SK-N-SH (cell line): ENCODE measurements around the gene PARVA. TPM values are rescaled to one million over a fixed set of nuclear protein-coding genes. Genes with fewer than 3 reads are reported as not detected.

Experiments
- CTCF ChIA-PET: fragments of 300-600, 350-600 bp; formaldehyde crosslinking; extraction: SDS; loops from one replicate; lab custom pipeline; 2021; lab: Yijun Ruan, JAX
- POLR2A ChIA-PET: fragments of 350-600 bp; sonication (Branson Sonifier 250); formaldehyde crosslinking; extraction: SDS; loops from one replicate; lab custom pipeline; 2020; ENCODE audit warnings: antibody characterized with exemption, inconsistent platforms; lab: Yijun Ruan, JAX
- DNase-seq: peaks from one replicate; pipeline ENCODE4 v3.0.0; 2012
- H2AFZ ChIP-seq: fragments of 200-600 bp; sonication (generic); 2 replicates; pipeline ENCODE4 v1.8.1; 2016; ENCODE audit warnings: antibody characterized with exemption, mild to moderate bottlenecking, low read depth
- H3F3A ChIP-seq: fragments of 200-600 bp; sonication (generic); replicated peaks from 2 replicates; pipeline ENCODE3; 2016; ENCODE audit warnings: antibody characterized with exemption, mild to moderate bottlenecking; ENCODE audit not compliant: insufficient read depth
- H3K27ac ChIP-seq, 2 experiments: fragments of 200-500 bp in 1 of 2; fragments of 200-600 bp in 1 of 2; sonication (Bioruptor generic) in 1 of 2; sonication (generic), shearing (Covaris generic) in 1 of 2; 2 replicates each; pipeline versions ENCODE4 v1.5.1 to v1.6.1; 2014 to 2016; ENCODE audit warnings: low read depth in 2 of 2, inconsistent platforms in 1 of 2, low read length in 1 of 2, mild to moderate bottlenecking in 1 of 2, mixed read lengths in 1 of 2
- H3K27me3 ChIP-seq: fragments of 200-600 bp; sonication (generic), shearing (Covaris generic); 2 replicates; pipeline ENCODE4 v1.6.1; 2016; ENCODE audit warnings: mixed run types; ENCODE audit not compliant: insufficient read depth
- H3K36me3 ChIP-seq, 2 experiments: fragments of 200-500 bp in 1 of 2; fragments of 200-600 bp in 1 of 2; sonication (Bioruptor generic) in 1 of 2; sonication (generic) in 1 of 2; replicated peaks in 1 of 2; 2 replicates each; pipeline versions ENCODE3 to v1.5.1; 2014 to 2016; ENCODE audit warnings: low read length in 1 of 2, mild to moderate bottlenecking in 1 of 2; ENCODE audit not compliant: insufficient read depth in 2 of 2, control insufficient read depth in 1 of 2
- H3K4me1 ChIP-seq, 2 experiments: fragments of 200-500 bp in 1 of 2; fragments of 200-600 bp in 1 of 2; sonication (Bioruptor generic) in 1 of 2; sonication (generic), shearing (Covaris generic) in 1 of 2; 2 replicates each; pipeline versions ENCODE4 v1.5.1 to v1.6.1; 2014 to 2016; ENCODE audit warnings: low read depth in 1 of 2, low read length in 1 of 2, mixed run types in 1 of 2; ENCODE audit not compliant: insufficient read depth in 2 of 2, control insufficient read depth in 1 of 2
- H3K4me2 ChIP-seq: fragments of 200-600 bp; sonication (generic), shearing (Covaris generic); 2 replicates; pipeline ENCODE4 v1.6.1; 2017; ENCODE audit warnings: mixed run types
- H3K4me3 ChIP-seq, 2 experiments: fragments of 200-500 bp in 1 of 2; fragments of 200-600 bp in 1 of 2; sonication (Bioruptor generic) in 1 of 2; sonication (generic), shearing (Covaris generic) in 1 of 2; 2 replicates each; pipeline versions ENCODE4 v1.5.1 to v1.8.1; 2014 to 2016; ENCODE audit warnings: low read depth in 2 of 2, inconsistent platforms in 1 of 2, low read length in 1 of 2, mild to moderate bottlenecking in 1 of 2, mixed read lengths in 1 of 2, moderate library complexity in 1 of 2
- H3K79me2 ChIP-seq: fragments of 200-600 bp; sonication (generic); 2 replicates; pipeline ENCODE4 v1.8.1; 2017; ENCODE audit warnings: mild to moderate bottlenecking; ENCODE audit not compliant: insufficient read depth
- H3K9ac ChIP-seq: fragments of 200-600 bp; sonication (generic); 2 replicates; pipeline ENCODE4 v1.6.1; 2017; ENCODE audit warnings: mixed run types
- H3K9me2 ChIP-seq: fragments of 200-600 bp; sonication (generic); 2 replicates; pipeline ENCODE4 v1.6.1; 2017; ENCODE audit warnings: mixed run types
- H3K9me3 ChIP-seq: fragments of 200-600 bp; sonication (generic); 2 replicates; pipeline ENCODE4 v1.6.1; 2017; ENCODE audit warnings: mixed run types, mild to moderate bottlenecking, moderate library complexity
- H4K20me1 ChIP-seq: fragments of 200-600 bp; sonication (generic); 2 replicates; pipeline ENCODE4 v1.6.1; 2017; ENCODE audit warnings: mild to moderate bottlenecking, mixed run types; ENCODE audit not compliant: insufficient read depth
- CHD2 ChIP-seq: fragments of 150-350 bp; IDR thresholded peaks from 2 replicates; pipeline ENCODE4 v1.6.1; 2018; ENCODE audit warnings: low read length; ENCODE audit not compliant: partially characterized antibody
- ELF1 ChIP-seq: IDR thresholded peaks from 2 replicates; pipeline ENCODE4 v1.4.0; 2012
- EZH2phosphoT487 ChIP-seq: fragments of 200-600 bp; sonication (generic); IDR thresholded peaks from 2 replicates; pipeline ENCODE4 v1.6.1; 2017; ENCODE audit warnings: low read depth, mixed run types, mild to moderate bottlenecking, antibody characterized with exemption, moderate library complexity, borderline replicate concordance
- FOSL2 ChIP-seq: IDR thresholded peaks from 2 replicates; pipeline ENCODE4 v1.4.0; 2012; ENCODE audit warnings: low read depth, mild to moderate bottlenecking, moderate library complexity, borderline replicate concordance
- FOXJ3 ChIP-seq: sonication (generic); formaldehyde crosslinking; IDR thresholded peaks from 2 replicates; pipeline ENCODE4 v1.5.1; 2020; ENCODE audit warnings: mild to moderate bottlenecking, missing genetic modification reagents
- GABPA ChIP-seq: IDR thresholded peaks from 2 replicates; pipeline ENCODE4 v1.4.0; 2012; ENCODE audit warnings: low read depth, mild to moderate bottlenecking
- MEF2A ChIP-seq: IDR thresholded peaks from 2 replicates; pipeline ENCODE4 v1.4.0; 2012; ENCODE audit warnings: low read depth, borderline replicate concordance
- MXI1 ChIP-seq: IDR thresholded peaks from 2 replicates; pipeline ENCODE4 v1.6.1; 2012; ENCODE audit warnings: mild to moderate bottlenecking, low read depth, low read length, improper control_type of control experiment
- NFIC ChIP-seq: IDR thresholded peaks from 2 replicates; pipeline ENCODE4 v1.4.0; 2012; ENCODE audit warnings: borderline replicate concordance
- NRF1 ChIP-seq: IDR thresholded peaks from 2 replicates; pipeline ENCODE4 v1.6.1; 2012; ENCODE audit warnings: low read depth, mild to moderate bottlenecking, low read length
- RAD21 ChIP-seq: IDR thresholded peaks from 2 replicates; pipeline ENCODE4 v1.6.1; 2012; ENCODE audit warnings: mild to moderate bottlenecking, low read length
- RCOR1 ChIP-seq: fragments of 150-350 bp; IDR thresholded peaks from 2 replicates; pipeline ENCODE4 v1.6.1; 2017; ENCODE audit warnings: antibody characterized with exemption, low read length
- RXRA ChIP-seq: IDR thresholded peaks from 2 replicates; pipeline ENCODE4 v1.4.0; 2012; ENCODE audit warnings: low read depth, mild to moderate bottlenecking, borderline replicate concordance
- YY1 ChIP-seq: IDR thresholded peaks from 2 replicates; pipeline ENCODE4 v1.4.0; 2012; ENCODE audit warnings: low read depth, mild to moderate bottlenecking
- WGBS: methylation state at CpG from one replicate; pipeline ENCODE4 v1.1.6; 2017; ENCODE audit warnings: low lambda C conversion rate; 5-methylcytosine and 5-hydroxymethylcytosine counted together
- polyA plus RNA-seq, 3 experiments: library from polyadenylated mRNA; depleted of rRNA; stranded (reverse); fragments of >200 nt; gene quantifications; 2 replicates each; pipeline ENCODE4 v1.2.3, GENCODE V29; 2012
- TF ChIP-seq, protein P1 (sequence below): fragments of 150-350 bp; IDR thresholded peaks from 2 replicates; pipeline ENCODE4 v1.6.1; 2016; ENCODE audit warnings: mild to moderate bottlenecking, low read depth, low read length
- TF ChIP-seq, protein P2 (sequence below): IDR thresholded peaks from 2 replicates; pipeline ENCODE4 v1.4.0; 2012; ENCODE audit warnings: low read depth
- TF ChIP-seq, protein P3 (sequence below): fragments of 150-350 bp; IDR thresholded peaks from 2 replicates; pipeline ENCODE4 v1.6.1; 2017; ENCODE audit warnings: antibody characterized with exemption, low read length, low read depth, borderline replicate concordance
- TF ChIP-seq, protein P4 (sequence below): fragments of 200-600 bp; sonication (generic); IDR thresholded peaks from 2 replicates; pipeline ENCODE4 v1.6.1; 2017; ENCODE audit warnings: antibody characterized with exemption, mild to moderate bottlenecking, moderate library complexity
- TF ChIP-seq, protein P5 (sequence below): IDR thresholded peaks from 2 replicates; pipeline ENCODE4; 2012

Gene PARVA
- polyA plus RNA-seq, 1 of the 3 experiments (the other 2 are of a cell fraction): 27.6 TPM

DNA sequence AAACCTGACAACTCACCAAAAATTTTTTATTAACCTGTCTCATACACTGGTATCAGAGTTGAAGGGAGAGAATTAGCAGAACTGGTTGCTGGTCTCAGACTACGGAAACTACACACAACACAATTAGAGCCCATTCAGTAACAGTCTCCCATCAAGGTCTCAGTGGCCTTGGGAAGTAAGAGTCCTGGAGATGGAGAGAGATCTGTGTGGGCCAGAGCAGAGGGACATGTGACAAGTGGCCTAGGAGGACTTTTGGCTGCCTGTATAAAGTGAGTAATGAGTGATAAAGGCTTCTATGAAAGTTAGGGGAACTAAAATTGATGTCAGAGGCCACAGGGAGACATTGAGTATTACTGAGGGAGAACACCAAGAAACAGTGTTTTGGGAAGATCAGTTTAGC is 58.9 kb downstream of the PARVA start:
- POLR2A ChIA-PET: no interaction called here

DNA sequence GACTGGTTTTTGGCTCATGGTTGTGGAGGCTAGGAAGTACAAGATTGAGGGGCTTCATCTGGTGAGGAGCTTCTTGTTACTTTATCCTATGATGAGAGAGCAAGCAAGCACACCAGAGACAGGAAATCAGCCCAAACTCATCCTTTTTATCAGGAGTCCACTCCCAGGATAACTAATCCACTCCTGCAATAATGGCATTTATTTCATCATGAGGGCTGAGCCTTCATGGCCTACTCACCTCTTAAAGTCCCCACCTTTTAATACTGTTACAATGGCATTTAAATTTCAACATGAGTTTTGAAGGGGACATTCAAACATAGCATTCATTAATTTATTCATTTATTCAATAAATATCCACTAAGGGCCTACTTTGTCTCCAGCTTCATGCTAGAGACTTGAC is 60.9 kb downstream of the PARVA start:
- Histone ChIP-seq H3K27me3 (no peaks in the 10 kb centered on the region), H3K4me2 (no peak overlapping the region), H3K9me2 (no peaks in the 10 kb centered on the region), H3K4me3 (no peak overlapping the region), H3K27ac (no peak overlapping the region), H3K4me1 (peaks cover 20 to 27% of the 10 kb centered on the region in 2 experiments), H3K9ac (no peak overlapping the region), H2AFZ (no peak overlapping the region), H3F3A (peaks cover 14% of the 10 kb centered on the region), H4K20me1 (peaks cover 11% of the 10 kb centered on the region; the same call in 1 of the 2 replicates), H3K79me2 (peaks cover 61% of the 10 kb centered on the region), H3K36me3 (peaks cover 0 to 2% of the 10 kb centered on the region in 2 experiments), H3K9me3 (no peaks in the 10 kb centered on the region)
- DNase-seq: no peak
- ChIA-PET CTCF (no interaction called here), POLR2A (no interaction called here)
- no peak for TF ChIP-seq GABPA
- TF ChIP-seq, protein P1, sequence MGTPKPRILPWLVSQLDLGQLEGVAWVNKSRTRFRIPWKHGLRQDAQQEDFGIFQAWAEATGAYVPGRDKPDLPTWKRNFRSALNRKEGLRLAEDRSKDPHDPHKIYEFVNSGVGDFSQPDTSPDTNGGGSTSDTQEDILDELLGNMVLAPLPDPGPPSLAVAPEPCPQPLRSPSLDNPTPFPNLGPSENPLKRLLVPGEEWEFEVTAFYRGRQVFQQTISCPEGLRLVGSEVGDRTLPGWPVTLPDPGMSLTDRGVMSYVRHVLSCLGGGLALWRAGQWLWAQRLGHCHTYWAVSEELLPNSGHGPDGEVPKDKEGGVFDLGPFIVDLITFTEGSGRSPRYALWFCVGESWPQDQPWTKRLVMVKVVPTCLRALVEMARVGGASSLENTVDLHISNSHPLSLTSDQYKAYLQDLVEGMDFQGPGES: no peak
- TF ChIP-seq, protein P2, sequence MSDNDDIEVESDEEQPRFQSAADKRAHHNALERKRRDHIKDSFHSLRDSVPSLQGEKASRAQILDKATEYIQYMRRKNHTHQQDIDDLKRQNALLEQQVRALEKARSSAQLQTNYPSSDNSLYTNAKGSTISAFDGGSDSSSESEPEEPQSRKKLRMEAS: no peak
- TF ChIP-seq, protein P3, sequence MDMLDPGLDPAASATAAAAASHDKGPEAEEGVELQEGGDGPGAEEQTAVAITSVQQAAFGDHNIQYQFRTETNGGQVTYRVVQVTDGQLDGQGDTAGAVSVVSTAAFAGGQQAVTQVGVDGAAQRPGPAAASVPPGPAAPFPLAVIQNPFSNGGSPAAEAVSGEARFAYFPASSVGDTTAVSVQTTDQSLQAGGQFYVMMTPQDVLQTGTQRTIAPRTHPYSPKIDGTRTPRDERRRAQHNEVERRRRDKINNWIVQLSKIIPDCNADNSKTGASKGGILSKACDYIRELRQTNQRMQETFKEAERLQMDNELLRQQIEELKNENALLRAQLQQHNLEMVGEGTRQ: no peak
- no peak for TF ChIP-seq CHD2
- TF ChIP-seq, protein P4, sequence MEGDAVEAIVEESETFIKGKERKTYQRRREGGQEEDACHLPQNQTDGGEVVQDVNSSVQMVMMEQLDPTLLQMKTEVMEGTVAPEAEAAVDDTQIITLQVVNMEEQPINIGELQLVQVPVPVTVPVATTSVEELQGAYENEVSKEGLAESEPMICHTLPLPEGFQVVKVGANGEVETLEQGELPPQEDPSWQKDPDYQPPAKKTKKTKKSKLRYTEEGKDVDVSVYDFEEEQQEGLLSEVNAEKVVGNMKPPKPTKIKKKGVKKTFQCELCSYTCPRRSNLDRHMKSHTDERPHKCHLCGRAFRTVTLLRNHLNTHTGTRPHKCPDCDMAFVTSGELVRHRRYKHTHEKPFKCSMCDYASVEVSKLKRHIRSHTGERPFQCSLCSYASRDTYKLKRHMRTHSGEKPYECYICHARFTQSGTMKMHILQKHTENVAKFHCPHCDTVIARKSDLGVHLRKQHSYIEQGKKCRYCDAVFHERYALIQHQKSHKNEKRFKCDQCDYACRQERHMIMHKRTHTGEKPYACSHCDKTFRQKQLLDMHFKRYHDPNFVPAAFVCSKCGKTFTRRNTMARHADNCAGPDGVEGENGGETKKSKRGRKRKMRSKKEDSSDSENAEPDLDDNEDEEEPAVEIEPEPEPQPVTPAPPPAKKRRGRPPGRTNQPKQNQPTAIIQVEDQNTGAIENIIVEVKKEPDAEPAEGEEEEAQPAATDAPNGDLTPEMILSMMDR: no peak
- TF ChIP-seq EZH2phosphoT487: no peak
- no peak for TF ChIP-seq YY1
- no peak for TF ChIP-seq RAD21
- no peak for TF ChIP-seq NRF1
- no peak for TF ChIP-seq FOXJ3 (CRISPR knock-in tag)
- no peak for TF ChIP-seq MXI1
- TF ChIP-seq FOSL2: no peak
- TF ChIP-seq ELF1: no peak

More for the DNA sequence above, 58.9 kb downstream of the PARVA start:
- Histone ChIP-seq H3K9ac (no peak overlapping the region), H3K4me1 (peaks cover 25 to 30% of the 10 kb centered on the region in 2 experiments), H2AFZ (no peak overlapping the region), H3K27me3 (no peaks in the 10 kb centered on the region), H3K9me2 (no peaks in the 10 kb centered on the region), H3K4me3 (no peak overlapping the region), H3K27ac (no peak overlapping the region), H3K9me3 (no peaks in the 10 kb centered on the region), H3F3A (peaks cover 11% of the 10 kb centered on the region), H3K36me3 (peaks cover 0 to 2% of the 10 kb centered on the region in 2 experiments), H3K79me2 (peaks cover 79% of the 10 kb centered on the region), H3K4me2 (no peak overlapping the region), H4K20me1 (peaks cover 4% of the 10 kb centered on the region; the same call in 1 of the 2 replicates)
- DNase-seq: no peak
- WGBS: 100% methylated on average over 1 of the region's 1 CpG
- TF ChIP-seq FOSL2 (no peak), RXRA (no peak), NFIC (no peak), RCOR1 (no peak), MEF2A (no peak)
- TF ChIP-seq, protein P4: no peak
- TF ChIP-seq, protein P2: no peak
- TF ChIP-seq, protein P5, sequence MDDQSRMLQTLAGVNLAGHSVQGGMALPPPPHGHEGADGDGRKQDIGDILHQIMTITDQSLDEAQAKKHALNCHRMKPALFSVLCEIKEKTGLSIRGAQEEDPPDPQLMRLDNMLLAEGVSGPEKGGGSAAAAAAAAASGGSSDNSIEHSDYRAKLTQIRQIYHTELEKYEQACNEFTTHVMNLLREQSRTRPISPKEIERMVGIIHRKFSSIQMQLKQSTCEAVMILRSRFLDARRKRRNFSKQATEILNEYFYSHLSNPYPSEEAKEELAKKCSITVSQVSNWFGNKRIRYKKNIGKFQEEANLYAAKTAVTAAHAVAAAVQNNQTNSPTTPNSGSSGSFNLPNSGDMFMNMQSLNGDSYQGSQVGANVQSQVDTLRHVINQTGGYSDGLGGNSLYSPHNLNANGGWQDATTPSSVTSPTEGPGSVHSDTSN: no peak
- CTCF ChIA-PET: interaction anchor here (0.7 kb wide), 1 partner anchor 105 kb away, joined by 3 read pairs; no protein-coding TSS in a partner anchor
